PC-9 (cell line): ENCODE measurements around the gene C10orf62. TPM values are rescaled to one million over a fixed set of nuclear protein-coding genes. Genes with fewer than 3 reads are reported as not detected.

Experiments
- BruUV-seq: library from RNA; stranded (reverse); fragments of 400-500 nt; replicated peaks from 2 replicates; lab custom pipeline; 2021; lab: Mats Ljungman, UMichigan
- CTCF ChIA-PET: fragments of 300-600 bp; sonication (Branson Sonifier 250); formaldehyde crosslinking; loops from one replicate; lab custom pipeline; 2022; ENCODE audit warnings: antibody characterized with exemption; lab: Charles Lee
- POLR2A ChIA-PET: fragments of 300-600 bp; sonication (Branson Sonifier 250); formaldehyde crosslinking; loops from one replicate; lab custom pipeline; 2022; ENCODE audit warnings: antibody characterized with exemption; ENCODE audit not compliant: unreplicated experiment; lab: Charles Lee
- DNase-seq, 2 experiments: peaks; one replicate each; pipeline versions ENCODE4 v3.0.0 to v3.0.0-alpha.2; 2015 to 2022; ENCODE audit warnings: mixed read lengths in 1 of 2
- H2AFZ ChIP-seq: fragments of 200-600 bp; sonication (generic); 2 replicates; pipeline ENCODE4 v1.8.1; 2017; ENCODE audit warnings: antibody characterized with exemption
- H3F3A ChIP-seq: fragments of 200-600 bp; sonication (generic); 2 replicates; pipeline ENCODE4 v1.8.1; 2017; ENCODE audit warnings: antibody characterized with exemption, mild to moderate bottlenecking, low read depth; ENCODE audit not compliant: insufficient read depth
- H3K27ac ChIP-seq: fragments of 200-600 bp; sonication (generic); 2 replicates; pipeline ENCODE4 v1.6.1; 2016; ENCODE audit warnings: mixed run types
- H3K27me3 ChIP-seq: fragments of 200-600 bp; sonication (generic); 2 replicates; pipeline ENCODE4 v1.6.1; 2016; ENCODE audit warnings: low read depth, mixed run types; ENCODE audit not compliant: insufficient read depth
- H3K36me3 ChIP-seq: fragments of 200-600 bp; sonication (generic); 2 replicates; pipeline ENCODE4 v1.6.1; 2016; ENCODE audit warnings: low read depth, mixed run types
- H3K4me1 ChIP-seq: fragments of 200-600 bp; sonication (generic); replicated peaks from 2 replicates; pipeline ENCODE4 v1.6.1; 2016; ENCODE audit warnings: mixed run types; ENCODE audit not compliant: insufficient read depth
- H3K4me2 ChIP-seq: fragments of 200-600 bp; sonication (generic); 2 replicates; pipeline ENCODE4 v1.6.1; 2017; ENCODE audit warnings: mixed run types
- H3K4me3 ChIP-seq: fragments of 200-600 bp; sonication (generic); 2 replicates; pipeline ENCODE4 v1.6.1; 2016; ENCODE audit warnings: mixed run types
- H3K79me2 ChIP-seq: fragments of 200-600 bp; sonication (generic); 2 replicates; pipeline ENCODE4 v1.6.1; 2017; ENCODE audit warnings: low read depth, mixed run types
- H3K9me2 ChIP-seq: fragments of 200-600 bp; sonication (generic); 2 replicates; pipeline ENCODE4 v1.8.1; 2017; ENCODE audit warnings: mild to moderate bottlenecking; ENCODE audit not compliant: insufficient read depth
- H3K9me3 ChIP-seq: fragments of 200-600 bp; sonication (generic); 2 replicates; pipeline ENCODE4 v1.8.1; 2016; ENCODE audit warnings: low read depth; ENCODE audit not compliant: insufficient read depth
- H4K20me1 ChIP-seq: fragments of 200-600 bp; sonication (generic); 2 replicates; pipeline ENCODE4 v1.8.1; 2017; ENCODE audit not compliant: insufficient read depth
- EZH2 ChIP-seq: fragments of 200-600 bp; sonication (generic); IDR thresholded peaks from 2 replicates; pipeline ENCODE4 v1.8.0; 2017; ENCODE audit warnings: antibody characterized with exemption, low read depth
- intact Hi-C: fragments of 100-400 bp; cut with micrococcal nuclease; formaldehyde crosslinking; loops from one replicate; pipeline ENCODE4 v1.10.0; 2022; ENCODE audit not compliant: unreplicated experiment
- total RNA-seq: library from RNA; stranded (reverse); gene quantifications from 2 replicates; pipeline ENCODE4 v1.2.3, GENCODE V29; 2021
- TF ChIP-seq, protein P1 (sequence below): fragments of 200-600 bp; sonication (generic); conservative IDR thresholded peaks from 2 replicates; pipeline ENCODE4 v1.6.1; 2017; ENCODE audit warnings: mixed run types, antibody characterized with exemption, mild to moderate bottlenecking, moderate library complexity

The C10orf62 gene
- total RNA-seq, 1 experiment from 2014 or later, result 0.59 TPM

DNA sequence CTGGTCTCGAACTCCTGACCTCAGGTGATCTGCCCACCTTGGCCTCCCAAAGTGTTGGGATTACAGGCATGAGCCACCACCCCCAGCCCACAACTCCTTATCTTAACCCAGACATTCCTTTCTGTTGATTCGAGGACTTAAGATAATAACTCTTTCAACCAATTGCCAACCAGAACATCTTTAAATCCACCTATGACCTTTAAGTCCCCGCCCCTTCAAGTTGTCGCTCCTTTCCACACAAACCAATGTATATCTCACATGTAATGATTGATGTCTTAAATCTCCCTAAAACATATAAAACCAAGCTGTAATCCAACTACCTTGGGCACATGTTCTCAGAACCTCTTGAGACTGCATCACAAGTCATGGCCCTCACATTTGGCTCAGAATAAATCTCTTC is 24.7 kb upstream of the C10orf62 start:
- Histone ChIP-seq H2AFZ (no peak overlapping the region), H3K4me2 (no peak overlapping the region), H3K27ac (no peak overlapping the region), H3K4me1 (peaks cover 29% of the 10 kb centered on the region), H4K20me1 (no peaks in the 10 kb centered on the region), H3K79me2 (no peaks in the 10 kb centered on the region), H3K9me3 (no peaks in the 10 kb centered on the region), H3K36me3 (no peaks in the 10 kb centered on the region), H3K4me3 (no peak overlapping the region), H3K27me3 (no peaks in the 10 kb centered on the region), H3F3A (peaks cover 9% of the 10 kb centered on the region; the same call in 1 of the 2 replicates), H3K9me2 (no peaks in the 10 kb centered on the region)
- DNase-seq, result no peak
- intact Hi-C loops, result no loop called here
- BruUV-seq, result no TSS peak
- ChIA-PET POLR2A (no interaction called here), CTCF (no interaction called here)
- TF ChIP-seq, protein P1, sequence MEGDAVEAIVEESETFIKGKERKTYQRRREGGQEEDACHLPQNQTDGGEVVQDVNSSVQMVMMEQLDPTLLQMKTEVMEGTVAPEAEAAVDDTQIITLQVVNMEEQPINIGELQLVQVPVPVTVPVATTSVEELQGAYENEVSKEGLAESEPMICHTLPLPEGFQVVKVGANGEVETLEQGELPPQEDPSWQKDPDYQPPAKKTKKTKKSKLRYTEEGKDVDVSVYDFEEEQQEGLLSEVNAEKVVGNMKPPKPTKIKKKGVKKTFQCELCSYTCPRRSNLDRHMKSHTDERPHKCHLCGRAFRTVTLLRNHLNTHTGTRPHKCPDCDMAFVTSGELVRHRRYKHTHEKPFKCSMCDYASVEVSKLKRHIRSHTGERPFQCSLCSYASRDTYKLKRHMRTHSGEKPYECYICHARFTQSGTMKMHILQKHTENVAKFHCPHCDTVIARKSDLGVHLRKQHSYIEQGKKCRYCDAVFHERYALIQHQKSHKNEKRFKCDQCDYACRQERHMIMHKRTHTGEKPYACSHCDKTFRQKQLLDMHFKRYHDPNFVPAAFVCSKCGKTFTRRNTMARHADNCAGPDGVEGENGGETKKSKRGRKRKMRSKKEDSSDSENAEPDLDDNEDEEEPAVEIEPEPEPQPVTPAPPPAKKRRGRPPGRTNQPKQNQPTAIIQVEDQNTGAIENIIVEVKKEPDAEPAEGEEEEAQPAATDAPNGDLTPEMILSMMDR, result no peak
- no peak for TF ChIP-seq EZH2

- Histone ChIP-seq H3K9me2 (no peaks in the 10 kb centered on the region), H4K20me1 (no peaks in the 10 kb centered on the region), H2AFZ (no peak overlapping the region), H3K4me3 (no peak overlapping the region), H3K4me2 (peak overlapping the region; percentile 70), H3F3A (peaks cover 19% of the 10 kb centered on the region; the same call in 1 of the 2 replicates), H3K27me3 (no peaks in the 10 kb centered on the region), H3K27ac (peak overlapping the region; percentile 65), H3K4me1 (peaks cover 45% of the 10 kb centered on the region), H3K36me3 (no peaks in the 10 kb centered on the region), H3K79me2 (no peaks in the 10 kb centered on the region), H3K9me3 (no peaks in the 10 kb centered on the region)
- no TSS peak for BruUV-seq
- intact Hi-C loops, result no loop called here
- no peak for TF ChIP-seq EZH2
- TF ChIP-seq, protein P1, result no peak
- peak in 1 of 2 experiments; percentile 81 for DNase-seq
- ChIA-PET CTCF (no interaction called here), POLR2A (no interaction called here)
These were observed 23.1 kb upstream of the C10orf62 start for GRCh38 chr10:97566336-97566996.

GRCh38 chr10:97567891-97568290 is 21.6 kb upstream of the C10orf62 start:
- no peak for DNase-seq
- Histone ChIP-seq H4K20me1 (no peaks in the 10 kb centered on the region), H3K4me3 (no peak overlapping the region), H2AFZ (no peak overlapping the region), H3K4me2 (no peak overlapping the region), H3K79me2 (no peaks in the 10 kb centered on the region), H3K27me3 (no peaks in the 10 kb centered on the region), H3K4me1 (peaks cover 58% of the 10 kb centered on the region), H3F3A (peaks cover 31% of the 10 kb centered on the region; the same call in 1 of the 2 replicates), H3K27ac (no peak overlapping the region), H3K9me3 (no peaks in the 10 kb centered on the region), H3K9me2 (no peaks in the 10 kb centered on the region), H3K36me3 (no peaks in the 10 kb centered on the region)
- POLR2A ChIA-PET, result no interaction called here
- no peak for TF ChIP-seq EZH2
- TF ChIP-seq, protein P1, result no peak
- BruUV-seq, result no TSS peak
- CTCF ChIA-PET, result no interaction called here
- intact Hi-C loops, result no loop called here
